HepG2 (cell line): ENCODE data around the gene CYP2S1.

Experiments used
- CTCF ChIP-seq: sonication (generic); formaldehyde crosslinking; IDR thresholded peaks from 2 replicates; pipeline ENCODE4 v1.5.0; 2020; ENCODE audit warnings: mild to moderate bottlenecking, missing genetic modification reagents, moderate library complexity
- IRF1 ChIP-seq: sonication (generic); formaldehyde crosslinking; IDR thresholded peaks from 2 replicates; pipeline ENCODE4 v1.4.0; 2020; ENCODE audit warnings: low read depth, mild to moderate bottlenecking, missing genetic modification reagents
- MAX ChIP-seq: IDR thresholded peaks from 2 replicates; pipeline ENCODE4 v1.6.1; 2012; ENCODE audit warnings: inconsistent platforms
- TCF7L2 ChIP-seq: IDR thresholded peaks from 2 replicates; pipeline ENCODE4 v1.6.1; 2011; ENCODE audit warnings: mild to moderate bottlenecking, low read depth, low read length, moderate library complexity

- TF ChIP-seq MAX (no peak), CTCF (no peak), TCF7L2 (no peak), IRF1 (CRISPR knock-in tag) (no peak)
These were observed 51.1 kb downstream of the CYP2S1 start for GRCh38 chr19:41244117-41244516.
